Common myeloid progenitor, CD34-positive (primary cell): ENCODE measurements around the gene ERMP1.
A peak's percentile ranks its signal among the peaks of the same experiment; 100 is the strongest.

ENCODE experiments used
- CTCF ChIA-PET: fragments of 350-600 bp; sonication (Branson Sonifier 250); formaldehyde crosslinking; loops from one replicate; lab custom pipeline; 2021; ENCODE audit warnings: antibody characterized with exemption; lab: Charles Lee
- POLR2A ChIA-PET: fragments of 350-600 bp; sonication (Branson Sonifier 250); formaldehyde crosslinking; loops from one replicate; lab custom pipeline; 2021; ENCODE audit warnings: antibody characterized with exemption; lab: Charles Lee
- DNase-seq, 3 donors: peaks; one replicate each; pipeline versions ENCODE4 v3.0.0 to v3.0.0-alpha.2; 2013
- H3K27ac ChIP-seq, 2 experiments: 1 replicate in 1 of 2; 2 replicates in 1 of 2; pipeline ENCODE4 v1.7.0; 2013; ENCODE audit warnings: inconsistent platforms in 2 of 2, low read length in 2 of 2, mild to moderate bottlenecking in 2 of 2, low read depth in 1 of 2, moderate library complexity in 1 of 2; ENCODE audit not compliant: severe bottlenecking in 2 of 2, insufficient read depth in 1 of 2, poor library complexity in 1 of 2
- H3K27me3 ChIP-seq, 5 experiments: replicated peaks in 2 of 5; 1 replicate in 3 of 5; 2 replicates in 2 of 5; pipeline versions ENCODE4 v1.6.1 to v1.7.0; 2013; ENCODE audit warnings: low read length in 4 of 5, mild to moderate bottlenecking in 2 of 5, moderate library complexity in 2 of 5, inconsistent platforms in 1 of 5; ENCODE audit not compliant: insufficient read depth in 5 of 5, control insufficient read depth in 4 of 5
- H3K36me3 ChIP-seq, 4 experiments: 1 replicate in 2 of 4; 2 replicates in 2 of 4; pipeline versions ENCODE4 v1.6.1 to v1.7.0; 2013; ENCODE audit warnings: low read length in 3 of 4, control low read depth in 1 of 4, mild to moderate bottlenecking in 1 of 4; ENCODE audit not compliant: control insufficient read depth in 4 of 4, insufficient read depth in 4 of 4
- H3K4me1 ChIP-seq, 4 experiments: 1 replicate in 3 of 4; 2 replicates in 1 of 4; pipeline versions ENCODE4 v1.6.1 to v1.7.1; 2013; ENCODE audit warnings: low read length in 3 of 4, mild to moderate bottlenecking in 3 of 4, control low read depth in 1 of 4, inconsistent platforms in 1 of 4, moderate library complexity in 1 of 4; ENCODE audit not compliant: control insufficient read depth in 4 of 4, insufficient read depth in 4 of 4; ENCODE audit errors: control extremely low read depth in 1 of 4
- H3K4me3 ChIP-seq, 7 experiments: 1 replicate in 4 of 7; 2 replicates in 3 of 7; pipeline versions ENCODE4 v1.5.1 to v1.7.0; 2013; ENCODE audit warnings: mild to moderate bottlenecking in 7 of 7, low read length in 6 of 7, moderate library complexity in 6 of 7, inconsistent platforms in 2 of 7, low read depth in 2 of 7, control low read depth in 1 of 7; ENCODE audit not compliant: insufficient read depth in 4 of 7, control insufficient read depth in 1 of 7; ENCODE audit errors: extremely low read depth in 1 of 7
- H3K9me3 ChIP-seq, 5 experiments: 1 replicate in 4 of 5; 2 replicates in 1 of 5; pipeline versions ENCODE4 v1.6.1 to v1.7.1; 2013; ENCODE audit warnings: low read length in 4 of 5, mild to moderate bottlenecking in 2 of 5, inconsistent platforms in 1 of 5, low read depth in 1 of 5, moderate library complexity in 1 of 5; ENCODE audit not compliant: control insufficient read depth in 4 of 5, insufficient read depth in 2 of 5; ENCODE audit errors: control extremely low read depth in 1 of 5
- WGBS: methylation state at CpG from one replicate; pipeline ENCODE4 v1.1.5; 2013; ENCODE audit not compliant: insufficient coverage; 5-methylcytosine and 5-hydroxymethylcytosine counted together

The ERMP1 gene

DNA sequence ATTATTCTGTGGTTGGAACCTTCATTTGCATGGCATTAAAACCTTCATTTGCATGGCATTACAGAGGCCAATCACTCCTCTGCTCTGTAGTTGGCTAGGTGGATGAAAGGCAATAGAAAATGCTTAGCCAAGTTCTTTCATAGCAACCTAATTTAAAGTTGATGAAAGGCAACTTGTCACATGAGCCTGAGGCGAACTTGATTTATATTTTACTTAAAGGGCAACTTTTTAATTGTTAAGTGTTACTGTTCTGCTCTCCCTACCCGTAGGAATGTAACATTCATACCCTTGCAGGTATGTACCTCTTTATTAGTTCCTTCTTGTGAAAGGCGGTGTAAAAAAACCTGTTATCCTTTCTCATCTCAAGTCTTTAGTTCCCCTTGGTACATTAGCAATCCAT lies 7.9 kb upstream of the ERMP1 start:
- ChIA-PET POLR2A (interaction anchor here (1.4 kb wide), 1 partner anchor 8 kb away, joined by 4 read pairs; the partner anchor contains the start of gene ERMP1), CTCF (interaction anchor here (1.5 to 10.6 kb wide), 2 partner anchors 11 kb away, joined by 8 to 110 read pairs; partner anchors contain the start of gene ERMP1)
- WGBS, result no CpG with 5 or more reads among the region's 3 CpGs
- peaks cover 40 to 70% (median 64%) of the 10 kb centered on the region in 4 experiments for H3K4me1 ChIP-seq
- H3K36me3 ChIP-seq, result no peaks in the 10 kb centered on the region
- no peaks in the 10 kb centered on the region for H3K27me3 ChIP-seq
- H3K4me3 ChIP-seq, result no peak overlapping the region
- H3K9me3 ChIP-seq, result no peaks in the 10 kb centered on the region
- no peak overlapping the region for H3K27ac ChIP-seq
- DNase-seq, result peak in 2 of 3 donors; percentile 46 to 57

GRCh38 chr9:5839572-5839902 lies 6.6 kb upstream of the ERMP1 start:
- no peaks in the 10 kb centered on the region for H3K36me3 ChIP-seq
- ChIA-PET CTCF (interaction anchor here (0.8 to 10.6 kb wide), 3 partner anchors 10 to 48 kb away, joined by 3 to 110 read pairs (median 3); partner anchors contain the start of gene ERMP1), POLR2A (no interaction called here)
- H3K27ac ChIP-seq, result no peak overlapping the region
- peaks cover 34 to 58% (median 55%) of the 10 kb centered on the region in 4 experiments for H3K4me1 ChIP-seq
- no peaks in the 10 kb centered on the region for H3K27me3 ChIP-seq
- DNase-seq, result no peak
- 47% methylated on average over 4 of the region's 4 CpGs for WGBS
- H3K9me3 ChIP-seq, result no peaks in the 10 kb centered on the region
- peak overlapping the region in 1 of 7 experiments; percentile 31 for H3K4me3 ChIP-seq

- DNase-seq, result peak in 2 of 3 donors; percentile 75 to 83
- ChIA-PET CTCF (interaction anchor here (0.8 to 10.6 kb wide), 3 partner anchors 9 to 49 kb away, joined by 3 to 110 read pairs (median 3); partner anchors contain the start of gene ERMP1), POLR2A (no interaction called here)
- Histone ChIP-seq H3K27ac (peak overlapping the region in 1 of 2 experiments; percentile 3), H3K27me3 (no peaks in the 10 kb centered on the region), H3K4me3 (peak overlapping the region in 1 of 7 experiments; percentile 31), H3K9me3 (peaks cover 0 to 2% (median 0%) of the 10 kb centered on the region in 5 experiments), H3K4me1 (peaks cover 31 to 54% (median 49%) of the 10 kb centered on the region in 4 experiments), H3K36me3 (no peaks in the 10 kb centered on the region)
- WGBS, result 0% methylated on average over 1 of the region's 2 CpGs
These were observed 6.1 kb upstream of the ERMP1 start for GRCh38 chr9:5838884-5839571.

DNA sequence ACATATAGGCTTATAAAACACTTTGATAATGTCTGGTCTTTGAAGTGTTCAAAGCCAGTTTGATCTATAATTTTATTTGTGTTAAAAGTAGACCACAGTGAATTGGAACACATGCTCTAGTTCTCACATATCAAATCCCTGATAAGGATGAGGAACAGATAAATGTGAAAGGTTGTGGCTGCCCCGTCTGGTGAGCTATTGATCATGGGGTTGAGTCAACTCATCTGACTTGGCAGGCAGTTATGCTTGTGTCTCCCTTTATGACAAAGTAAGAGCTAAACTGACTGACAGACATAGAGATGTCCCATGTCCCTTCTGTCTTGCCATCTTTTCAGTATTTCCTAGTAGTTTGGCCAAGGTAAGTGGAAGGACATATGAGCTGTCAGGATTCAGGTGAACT lies 2.9 kb upstream of the ERMP1 start:
- no peak overlapping the region for H3K27ac ChIP-seq
- peaks cover 0 to 2% (median 0%) of the 10 kb centered on the region in 5 experiments for H3K9me3 ChIP-seq
- H3K36me3 ChIP-seq, result no peaks in the 10 kb centered on the region
- DNase-seq, result no peak
- peaks cover 20 to 48% (median 41%) of the 10 kb centered on the region in 4 experiments for H3K4me1 ChIP-seq
- WGBS, result 90% methylated on average over 1 of the region's 1 CpG
- ChIA-PET CTCF (interaction anchor here (0.9 to 5.8 kb wide), 10 partner anchors 11 to 219 kb away, joined by 3 to 20 read pairs (median 6); no protein-coding TSS in a partner anchor), POLR2A (no interaction called here)
- no peak overlapping the region for H3K4me3 ChIP-seq
- H3K27me3 ChIP-seq, result no peaks in the 10 kb centered on the region

DNA sequence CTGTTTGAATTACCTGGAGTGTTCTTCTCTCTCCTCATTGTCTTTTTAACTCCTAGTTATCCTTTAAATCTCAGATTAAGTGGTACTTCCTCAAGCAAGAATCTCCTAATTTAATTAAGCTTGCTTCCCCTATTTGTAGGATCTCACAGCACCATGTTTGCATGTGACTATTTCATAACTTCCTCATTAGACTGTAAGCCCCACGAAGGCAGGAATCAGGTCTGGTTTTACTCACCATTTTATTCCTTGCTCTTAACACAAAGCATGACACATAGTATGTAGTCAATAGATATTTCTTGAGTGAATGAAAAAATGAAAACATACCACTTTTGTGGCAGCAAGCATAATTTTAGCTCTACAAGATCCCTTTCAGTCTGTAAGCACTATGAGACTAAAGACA lies 1.3 kb upstream of the ERMP1 start:
- peaks cover 18 to 48% (median 27%) of the 10 kb centered on the region in 4 experiments for H3K4me1 ChIP-seq
- peaks cover 0 to 2% (median 0%) of the 10 kb centered on the region in 5 experiments for H3K9me3 ChIP-seq
- peaks cover 0 to 9% (median 6%) of the 10 kb centered on the region in 4 experiments for H3K36me3 ChIP-seq
- no peak overlapping the region for H3K27ac ChIP-seq
- H3K4me3 ChIP-seq, result no peak overlapping the region
- WGBS, result no CpG with 5 or more reads among the region's 1 CpG
- H3K27me3 ChIP-seq, result no peaks in the 10 kb centered on the region
- ChIA-PET CTCF (interaction anchor here (0.9 to 11.5 kb wide), 9 partner anchors 9 to 65 kb away, joined by 3 to 110 read pairs (median 13); no protein-coding TSS in a partner anchor), POLR2A (no interaction called here)
- DNase-seq, result peak in 2 of 3 donors; percentile 66 to 73

DNA sequence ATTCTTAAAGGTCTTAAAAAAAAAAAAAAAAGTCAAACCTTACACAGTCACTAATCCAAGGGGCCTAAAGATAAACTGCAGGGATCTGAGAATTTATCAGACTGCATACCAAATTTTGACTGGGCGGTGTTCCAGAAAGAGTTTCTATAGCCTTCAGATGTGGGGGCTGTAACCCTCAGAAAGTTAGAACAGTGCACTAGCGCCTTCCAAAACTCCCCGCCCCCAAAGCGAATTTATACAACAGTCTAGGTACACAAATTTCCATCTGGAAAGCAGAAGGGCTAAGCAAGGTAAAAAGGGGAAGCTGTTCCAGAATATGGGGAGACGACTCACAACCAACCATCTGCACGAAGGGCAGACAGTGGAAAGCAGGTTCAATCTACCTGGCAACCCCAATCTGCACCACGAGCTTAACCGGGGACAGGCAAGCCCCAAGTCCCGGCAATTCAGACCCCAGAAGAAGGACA lies 813 bp downstream of the ERMP1 start:
- WGBS, result 0% methylated on average over 6 of the region's 9 CpGs
- ChIA-PET CTCF (interaction anchor here (0.8 to 11.5 kb wide), 21 partner anchors 7 to 222 kb away, joined by 3 to 110 read pairs (median 5); a partner anchor contains a TSS), POLR2A (interaction anchor here (0.5 to 1.8 kb wide), 4 partner anchors 10 to 205 kb away, joined by 3 to 6 read pairs (median 4); no protein-coding TSS in a partner anchor)
- H3K4me1 ChIP-seq, result peaks cover 15 to 61% (median 24%) of the 10 kb centered on the region in 4 experiments
- DNase-seq, result peak in 2 of 3 donors; percentile 74 to 80
- H3K4me3 ChIP-seq, result peak overlapping the region; percentile 86 to 100 (median 93)
- peaks cover 0 to 2% (median 0%) of the 10 kb centered on the region in 5 experiments for H3K9me3 ChIP-seq
- peaks cover 2 to 19% (median 9%) of the 10 kb centered on the region in 4 experiments for H3K36me3 ChIP-seq
- H3K27ac ChIP-seq, result peak overlapping the region; percentile 50 to 78
- H3K27me3 ChIP-seq, result no peaks in the 10 kb centered on the region
